Liver (tissue), 9 donors: ENCODE measurements around the gene EDEM1. TPM values are rescaled to one million over a fixed set of nuclear protein-coding genes. Genes with fewer than 3 reads are reported as not detected.
A peak's percentile ranks its signal among the peaks of the same experiment; 100 is the strongest.

Experiments used
- DNase-seq: peaks from one replicate; pipeline ENCODE4 v3.0.0-alpha.2; 2017; ENCODE audit warnings: low spot score
- H3K27ac ChIP-seq, 2 donors: one replicate each; pipeline ENCODE4 v1.7.0; 2013; ENCODE audit warnings: inconsistent platforms in 2 of 2, low read length in 2 of 2, control low read depth in 1 of 2, low read depth in 1 of 2, mild to moderate bottlenecking in 1 of 2
- H3K27me3 ChIP-seq, 4 donors: one replicate each; pipeline versions ENCODE4 v1.6.1 to v1.7.0; 2013; ENCODE audit warnings: low read length in 3 of 4, inconsistent platforms in 1 of 4, mild to moderate bottlenecking in 1 of 4, moderate library complexity in 1 of 4; ENCODE audit not compliant: control insufficient read depth in 4 of 4, insufficient read depth in 4 of 4
- H3K36me3 ChIP-seq, 4 donors: one replicate each; pipeline versions ENCODE4 v1.6.1 to v1.7.0; 2013; ENCODE audit warnings: low read length in 3 of 4, mild to moderate bottlenecking in 3 of 4, low read depth in 1 of 4, moderate library complexity in 1 of 4; ENCODE audit not compliant: control insufficient read depth in 4 of 4, insufficient read depth in 3 of 4
- H3K4me1 ChIP-seq, 4 donors: one replicate each; pipeline versions ENCODE4 v1.6.1 to v1.7.0; 2013; ENCODE audit warnings: low read length in 3 of 4, mild to moderate bottlenecking in 3 of 4, moderate library complexity in 1 of 4; ENCODE audit not compliant: control insufficient read depth in 4 of 4, insufficient read depth in 4 of 4
- H3K4me3 ChIP-seq, 3 donors: one replicate each; pipeline versions ENCODE4 v1.6.1 to v1.7.0; 2013; ENCODE audit warnings: low read length in 3 of 3, control low read depth in 1 of 3, low read depth in 1 of 3, mild to moderate bottlenecking in 1 of 3
- H3K9ac ChIP-seq, 2 donors: one replicate each; pipeline ENCODE4 v1.7.0; 2013; ENCODE audit warnings: low read length in 2 of 2, mild to moderate bottlenecking in 2 of 2, moderate library complexity in 2 of 2, control low read depth in 1 of 2, low read depth in 1 of 2
- H3K9me3 ChIP-seq, 4 donors: one replicate each; pipeline versions ENCODE4 v1.6.1 to v1.7.0; 2013; ENCODE audit warnings: low read length in 3 of 4; ENCODE audit not compliant: control insufficient read depth in 4 of 4
- FOXA2 ChIP-seq: IDR thresholded peaks from 2 replicates; pipeline ENCODE4 v1.6.1; 2016; ENCODE audit warnings: antibody characterized with exemption
- GABPA ChIP-seq, 2 donors: IDR thresholded peaks in 1 of 2; conservative IDR thresholded peaks in 1 of 2; 2 replicates each; pipeline ENCODE4 v1.6.1; 2016; ENCODE audit warnings: antibody characterized with exemption in 2 of 2, mild to moderate bottlenecking in 1 of 2, moderate library complexity in 1 of 2
- HNF4A ChIP-seq, 2 donors: conservative IDR thresholded peaks; 2 replicates each; pipeline ENCODE4 v1.6.1; 2016; ENCODE audit warnings: antibody characterized with exemption in 2 of 2, mild to moderate bottlenecking in 2 of 2
- HNF4G ChIP-seq: IDR thresholded peaks from 2 replicates; pipeline ENCODE4 v1.6.1; 2016; ENCODE audit warnings: antibody characterized with exemption
- JUND ChIP-seq, 2 donors: IDR thresholded peaks; 2 replicates each; pipeline ENCODE4 v1.6.1; 2016; ENCODE audit warnings: antibody characterized with exemption in 2 of 2
- NR2F2 ChIP-seq: IDR thresholded peaks from 2 replicates; pipeline ENCODE4 v1.6.1; 2016; ENCODE audit warnings: antibody characterized with exemption
- RAD21 ChIP-seq, 2 donors: IDR thresholded peaks; 2 replicates each; pipeline ENCODE4 v1.6.1; 2016; ENCODE audit warnings: antibody characterized with exemption in 2 of 2, mild to moderate bottlenecking in 2 of 2
- RXRA ChIP-seq, 2 donors: IDR thresholded peaks; 2 replicates each; pipeline ENCODE4 v1.6.1; 2017 to 2018; ENCODE audit warnings: antibody characterized with exemption in 2 of 2, mild to moderate bottlenecking in 1 of 2
- TAF1 ChIP-seq: conservative IDR thresholded peaks from 2 replicates; pipeline ENCODE4 v1.6.1; 2016; ENCODE audit warnings: antibody characterized with exemption, mild to moderate bottlenecking
- YY1 ChIP-seq: IDR thresholded peaks from 2 replicates; pipeline ENCODE4 v1.6.1; 2016; ENCODE audit warnings: antibody characterized with exemption, mild to moderate bottlenecking
- WGBS: extraction: QIAGEN DNeasy Blood & Tissue Kit; methylation state at CpG from one replicate; pipeline ENCODE4 v1.1.7; 2013; 5-methylcytosine and 5-hydroxymethylcytosine counted together
- polyA plus RNA-seq, 2 donors: library from polyadenylated mRNA; stranded (reverse) in 1 of 2; unstranded in 1 of 2; fragments of 200-250 nt in 1 of 2; fragments of >200 nt in 1 of 2; fragmentation: Nextera tagmentation in 1 of 2; extraction: Ambion mirVana in 1 of 2; gene quantifications; one replicate each; pipeline versions ENCODE4 v1.2.1 to v1.2.3, GENCODE V29; 2013 to 2015
- total RNA-seq, 2 donors: library from RNA; depleted of rRNA; stranded (reverse); fragments of >200 nt; gene quantifications; one replicate each; pipeline ENCODE4 v1.2.3, GENCODE V29; 2014
- TF ChIP-seq, protein P1 (sequence below): IDR thresholded peaks from 2 replicates; pipeline ENCODE4 v1.6.1; 2016; ENCODE audit warnings: antibody characterized with exemption
- TF ChIP-seq, protein P2 (sequence below): fragments of 150-350 bp; IDR thresholded peaks from 2 replicates; pipeline ENCODE4 v1.5.1; 2017; ENCODE audit warnings: improper control_type of control experiment, low read depth, low read length; ENCODE audit not compliant: missing input control
- TF ChIP-seq, protein P3 (sequence below): IDR thresholded peaks from 2 replicates; pipeline ENCODE4 v1.6.1; 2016; ENCODE audit warnings: antibody characterized with exemption
- donor health status: healthy.
- donor health status: healthy.
- donor health status: healthy.
- donor health status: healthy.
- donor health status: healthy.

Gene EDEM1
- total and polyA plus RNA-seq, 4 donors, result 20.4 to 97.5 (median 32.9) TPM

DNA sequence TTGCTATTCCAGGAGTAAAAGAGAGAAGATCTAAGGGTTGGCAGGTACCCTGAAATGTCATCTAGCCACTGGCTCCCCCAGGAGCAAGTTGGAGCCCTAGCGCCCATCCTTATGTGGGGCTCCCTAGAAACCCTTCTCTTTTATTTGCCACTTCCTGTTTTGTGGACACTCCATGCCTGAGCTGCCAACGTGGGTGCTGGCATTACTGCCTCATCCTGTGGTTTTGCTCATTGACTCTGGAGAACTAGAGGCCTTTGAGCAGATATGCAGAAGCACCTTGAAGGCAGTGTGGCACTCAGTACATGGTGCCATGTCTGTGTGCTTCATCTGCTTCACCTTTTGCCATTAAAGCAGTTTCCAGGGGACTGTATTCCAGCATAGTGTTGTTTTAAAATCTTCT lies 8.1 kb downstream of the EDEM1 start:
- peak overlapping the region; percentile 47 to 54 for H3K27ac ChIP-seq
- H3K36me3 ChIP-seq, result peaks cover 1 to 23% (median 14%) of the 10 kb centered on the region in 4 donors
- DNase-seq, result no peak
- H3K4me3 ChIP-seq, result no peak overlapping the region
- no peaks in the 10 kb centered on the region for H3K27me3 ChIP-seq
- TF ChIP-seq RXRA (IDR thresholded peaks at IDR 0.05), result no peak
- TF ChIP-seq NR2F2, result no peak
- TF ChIP-seq JUND (IDR thresholded peaks at IDR 0.05), result no peak
- TF ChIP-seq YY1, result no peak
- no peak for TF ChIP-seq TAF1
- no peak for TF ChIP-seq HNF4G
- TF ChIP-seq HNF4A (conservative IDR thresholded peaks at IDR 0.05), result no peak
- no peak for TF ChIP-seq FOXA2
- TF ChIP-seq, protein P1, sequence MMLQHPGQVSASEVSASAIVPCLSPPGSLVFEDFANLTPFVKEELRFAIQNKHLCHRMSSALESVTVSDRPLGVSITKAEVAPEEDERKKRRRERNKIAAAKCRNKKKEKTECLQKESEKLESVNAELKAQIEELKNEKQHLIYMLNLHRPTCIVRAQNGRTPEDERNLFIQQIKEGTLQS, result no peak
- TF ChIP-seq, protein P2, sequence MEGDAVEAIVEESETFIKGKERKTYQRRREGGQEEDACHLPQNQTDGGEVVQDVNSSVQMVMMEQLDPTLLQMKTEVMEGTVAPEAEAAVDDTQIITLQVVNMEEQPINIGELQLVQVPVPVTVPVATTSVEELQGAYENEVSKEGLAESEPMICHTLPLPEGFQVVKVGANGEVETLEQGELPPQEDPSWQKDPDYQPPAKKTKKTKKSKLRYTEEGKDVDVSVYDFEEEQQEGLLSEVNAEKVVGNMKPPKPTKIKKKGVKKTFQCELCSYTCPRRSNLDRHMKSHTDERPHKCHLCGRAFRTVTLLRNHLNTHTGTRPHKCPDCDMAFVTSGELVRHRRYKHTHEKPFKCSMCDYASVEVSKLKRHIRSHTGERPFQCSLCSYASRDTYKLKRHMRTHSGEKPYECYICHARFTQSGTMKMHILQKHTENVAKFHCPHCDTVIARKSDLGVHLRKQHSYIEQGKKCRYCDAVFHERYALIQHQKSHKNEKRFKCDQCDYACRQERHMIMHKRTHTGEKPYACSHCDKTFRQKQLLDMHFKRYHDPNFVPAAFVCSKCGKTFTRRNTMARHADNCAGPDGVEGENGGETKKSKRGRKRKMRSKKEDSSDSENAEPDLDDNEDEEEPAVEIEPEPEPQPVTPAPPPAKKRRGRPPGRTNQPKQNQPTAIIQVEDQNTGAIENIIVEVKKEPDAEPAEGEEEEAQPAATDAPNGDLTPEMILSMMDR, result no peak
- TF ChIP-seq RAD21 (IDR thresholded peaks at IDR 0.05), result no peak
- no peak for TF ChIP-seq GABPA (IDR thresholded peaks at IDR 0.05 in 1 of 2, conservative IDR thresholded peaks at IDR 0.05 in 1 of 2)
- TF ChIP-seq, protein P3, sequence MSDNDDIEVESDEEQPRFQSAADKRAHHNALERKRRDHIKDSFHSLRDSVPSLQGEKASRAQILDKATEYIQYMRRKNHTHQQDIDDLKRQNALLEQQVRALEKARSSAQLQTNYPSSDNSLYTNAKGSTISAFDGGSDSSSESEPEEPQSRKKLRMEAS, result no peak
- H3K9me3 ChIP-seq, result no peaks in the 10 kb centered on the region
- no peak overlapping the region for H3K9ac ChIP-seq
- H3K4me1 ChIP-seq, result peaks cover 11 to 40% (median 27%) of the 10 kb centered on the region in 4 donors
- 68% methylated on average over 2 of the region's 2 CpGs for WGBS

DNA sequence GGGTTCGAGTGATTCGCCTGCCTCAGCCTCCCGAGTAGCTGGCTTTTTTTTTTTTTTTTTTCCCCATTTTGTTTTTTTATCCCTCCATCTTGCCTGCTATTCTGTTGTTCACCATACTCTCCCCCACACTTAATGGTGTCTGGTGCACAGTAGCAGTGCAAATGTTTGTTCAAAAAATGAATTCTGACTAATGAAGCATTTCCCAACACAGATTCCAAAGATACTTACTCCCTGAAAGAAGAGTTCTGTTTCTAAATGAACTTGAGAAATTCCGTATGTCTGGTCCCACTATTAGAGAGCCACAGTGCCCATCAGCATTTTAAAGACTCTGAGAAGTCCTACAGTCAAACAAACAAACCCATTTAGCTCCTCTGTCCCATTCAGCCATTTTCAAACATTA lies 9.5 kb downstream of the EDEM1 start:
- TF ChIP-seq, protein P1, result no peak
- no peak for TF ChIP-seq HNF4A (conservative IDR thresholded peaks at IDR 0.05)
- TF ChIP-seq, protein P2, result no peak
- 97% methylated on average over 4 of the region's 4 CpGs for WGBS
- H3K4me3 ChIP-seq, result no peak overlapping the region
- no peaks in the 10 kb centered on the region for H3K27me3 ChIP-seq
- H3K4me1 ChIP-seq, result peaks cover 9 to 34% (median 22%) of the 10 kb centered on the region in 4 donors
- no peaks in the 10 kb centered on the region for H3K9me3 ChIP-seq
- no peak for DNase-seq
- H3K36me3 ChIP-seq, result peaks cover 1 to 36% (median 23%) of the 10 kb centered on the region in 4 donors
- no peak overlapping the region for H3K9ac ChIP-seq
- peak overlapping the region in 1 of 2 donors; percentile 23 for H3K27ac ChIP-seq
